ENCODE measurements around the gene CPNE7. TPM values are rescaled to one million over a fixed set of nuclear protein-coding genes. Genes with fewer than 3 reads are reported as not detected.
"Not testable (repeated sequence)": the region's sequence is repeated elsewhere in the genome, so short reads cannot be mapped to it uniquely, and the experiment has no call there.

CPNE7 gene
- total and polyA plus RNA-seq, 2 experiments from 2014 or later, result 8.7 to 24.8 TPM

- Histone ChIP-seq H3K27me3 (no peaks in the 10 kb centered on the region), H3K9me3 (ENCODE audit: low read depth) (no peaks in the 10 kb centered on the region), H3K36me3 (replicated peaks; ENCODE audit: insufficient read depth, low read depth) (no peaks in the 10 kb centered on the region), H3K9me2 (replicated peaks; ENCODE audit: insufficient read depth) (no peaks in the 10 kb centered on the region), H3K4me2 (no peak overlapping the region), H2AFZ (no peak overlapping the region), H3K4me1 (ENCODE audit: insufficient read depth) (peaks cover 13% of the 10 kb centered on the region), H3K27ac (no peak overlapping the region), H3K4me3 (no peak overlapping the region), H3K79me2 (no peaks in the 10 kb centered on the region), H4K20me1 (ENCODE audit: insufficient read depth, poor library complexity, severe bottlenecking) (no peaks in the 10 kb centered on the region)
- 40% methylated on average over 21 of the region's 21 CpGs for WGBS (ENCODE audit: low lambda C conversion rate, missing lambda C conversion rate)
- TF ChIP-seq EZH2phosphoT487 (IDR thresholded peaks at IDR 0.05; ENCODE audit: low read depth, severe bottlenecking, unreplicated experiment), result no peak
- TF ChIP-seq CTCF (IDR thresholded peaks at IDR 0.05; ENCODE audit: poor library complexity), result no peak
- no peak for TF ChIP-seq EZH2 (IDR thresholded peaks at IDR 0.05; ENCODE audit: borderline replicate concordance)
- no peak for DNase-seq (ENCODE audit: low spot score)
These were observed 49.5 kb downstream of the CPNE7 start for GRCh38 chr16:89624777-89625761.

GRCh38 chr16:89629827-89630610, 54.5 kb downstream of the CPNE7 start:
- Histone ChIP-seq H3K27ac (no peak overlapping the region), H4K20me1 (ENCODE audit: insufficient read depth, poor library complexity, severe bottlenecking) (no peaks in the 10 kb centered on the region), H3K4me1 (ENCODE audit: insufficient read depth) (peaks cover 7% of the 10 kb centered on the region)

GRCh38 chr16:89633064-89633631, 57.6 kb downstream of the CPNE7 start:
- TF ChIP-seq EZH2phosphoT487 (IDR thresholded peaks at IDR 0.05; ENCODE audit: low read depth, severe bottlenecking, unreplicated experiment) (no peak), CTCF (IDR thresholded peaks at IDR 0.05; ENCODE audit: poor library complexity) (no peak), EZH2 (IDR thresholded peaks at IDR 0.05; ENCODE audit: borderline replicate concordance) (no peak)
- H3K27me3 ChIP-seq, result no peaks in the 10 kb centered on the region
- WGBS (ENCODE audit: low lambda C conversion rate, missing lambda C conversion rate), result 84% methylated on average over 19 of the region's 19 CpGs
- H3K9me3 ChIP-seq (ENCODE audit: low read depth), result no peaks in the 10 kb centered on the region
- H3K9me2 ChIP-seq (replicated peaks; ENCODE audit: insufficient read depth), result no peaks in the 10 kb centered on the region
- no peaks in the 10 kb centered on the region for H3K36me3 ChIP-seq (replicated peaks; ENCODE audit: insufficient read depth, low read depth)
- H3K27ac ChIP-seq, result no peak overlapping the region
- no peaks in the 10 kb centered on the region for H3K4me1 ChIP-seq (ENCODE audit: insufficient read depth)
- no peaks in the 10 kb centered on the region for H3K79me2 ChIP-seq
- no peak for DNase-seq (ENCODE audit: low spot score)
- no peaks in the 10 kb centered on the region for H4K20me1 ChIP-seq (ENCODE audit: insufficient read depth, poor library complexity, severe bottlenecking)
- H3K4me3 ChIP-seq, result no peak overlapping the region
- H2AFZ ChIP-seq, result no peak overlapping the region
- H3K4me2 ChIP-seq, result no peak overlapping the region

More at GRCh38 chr16:89629827-89630610, 54.5 kb downstream of the CPNE7 start:
- no peak overlapping the region for H2AFZ ChIP-seq
- 96% methylated on average over 14 of the region's 17 CpGs for WGBS (ENCODE audit: low lambda C conversion rate, missing lambda C conversion rate)
- no peaks in the 10 kb centered on the region for H3K9me2 ChIP-seq (replicated peaks; ENCODE audit: insufficient read depth)
- no peaks in the 10 kb centered on the region for H3K9me3 ChIP-seq (ENCODE audit: low read depth)
- no peak overlapping the region for H3K4me2 ChIP-seq
- DNase-seq (ENCODE audit: low spot score), result no peak
- H3K4me3 ChIP-seq, result no peak overlapping the region
- no peaks in the 10 kb centered on the region for H3K79me2 ChIP-seq
- TF ChIP-seq CTCF (IDR thresholded peaks at IDR 0.05; ENCODE audit: poor library complexity), result no peak
- TF ChIP-seq EZH2phosphoT487 (IDR thresholded peaks at IDR 0.05; ENCODE audit: low read depth, severe bottlenecking, unreplicated experiment), result no peak
- no peak for TF ChIP-seq EZH2 (IDR thresholded peaks at IDR 0.05; ENCODE audit: borderline replicate concordance)
- H3K36me3 ChIP-seq (replicated peaks; ENCODE audit: insufficient read depth, low read depth), result no peaks in the 10 kb centered on the region
- H3K27me3 ChIP-seq, result no peaks in the 10 kb centered on the region

- not testable (repeated sequence) for H3K4me1 ChIP-seq (ENCODE audit: insufficient read depth); H3K9me3 ChIP-seq (ENCODE audit: low read depth); H3K4me2 ChIP-seq; DNase-seq (ENCODE audit: low spot score); H3K27me3 ChIP-seq; H3K9me2 ChIP-seq (replicated peaks; ENCODE audit: insufficient read depth); H2AFZ ChIP-seq; H3K27ac ChIP-seq; H3K4me3 ChIP-seq; H3K79me2 ChIP-seq; H4K20me1 ChIP-seq (ENCODE audit: insufficient read depth, poor library complexity, severe bottlenecking); H3K36me3 ChIP-seq (replicated peaks; ENCODE audit: insufficient read depth, low read depth)
- 42% methylated on average over 1 of the region's 2 CpGs for WGBS (ENCODE audit: low lambda C conversion rate, missing lambda C conversion rate)
These were observed 59.2 kb downstream of the CPNE7 start for GRCh38 chr16:89634463-89635385.
